Stomach (tissue), 4 donors: ENCODE measurements around the gene BIRC6.

Experiments
- CTCF ChIP-seq, 7 experiments: fragments of 450-650 bp in 4 of 7; fragments of 200-600 bp in 3 of 7; sonication (generic) in 3 of 7; IDR thresholded peaks; one replicate each; pipeline ENCODE4 v1.5.1; 2016 to 2019; ENCODE audit warnings: antibody characterized with exemption in 7 of 7, control low read depth in 2 of 7, mild to moderate bottlenecking in 1 of 7
- EP300 ChIP-seq: sonication (generic); formaldehyde crosslinking; IDR thresholded peaks from one replicate; pipeline ENCODE4 v1.6.1; 2017; ENCODE audit warnings: antibody characterized with exemption

- TF ChIP-seq CTCF (IDR thresholded peaks at IDR 0.05) (no peak), EP300 (no peak)
Observed at GRCh38 chr2:32427672-32428610, 71.1 kb downstream of the BIRC6 start.
